A549 (cell line): ENCODE data around the gene ANP32E.

ENCODE experiments used
- CEBPB ChIP-seq, 2 experiments: fragments of >200 bp in 1 of 2; sonication (Bioruptor Twin) in 1 of 2; formaldehyde crosslinking in 1 of 2; IDR thresholded peaks; 2 replicates each; pipeline ENCODE4 v1.6.1; 2012 to 2016
- KDM1A ChIP-seq: fragments of 200-600 bp; sonication (generic); IDR thresholded peaks from 2 replicates; pipeline ENCODE4 v1.6.1; 2016; ENCODE audit warnings: low read depth, mild to moderate bottlenecking
- PHF8 ChIP-seq: fragments of 200-600 bp; sonication (generic); IDR thresholded peaks from 2 replicates; pipeline ENCODE4 v1.6.1; 2016; ENCODE audit warnings: low read depth, mild to moderate bottlenecking, antibody characterized with exemption, moderate library complexity, borderline replicate concordance
- POLR2A ChIP-seq: IDR thresholded peaks from 2 replicates; pipeline ENCODE4 v1.6.1; 2012; ENCODE audit warnings: mild to moderate bottlenecking, low read length
- RNF2 ChIP-seq: fragments of 200-600 bp; sonication (generic); IDR thresholded peaks from 2 replicates; pipeline ENCODE4 v1.6.1; 2016; ENCODE audit warnings: low read depth, mild to moderate bottlenecking, antibody characterized with exemption, moderate library complexity, borderline replicate concordance
- USF2 ChIP-seq: fragments of 450-650 bp; IDR thresholded peaks from 2 replicates; pipeline ENCODE4 v1.6.1; 2014; ENCODE audit warnings: antibody characterized with exemption
- TF ChIP-seq, protein P1 (sequence below): fragments of >200 bp; sonication (Bioruptor Twin); formaldehyde crosslinking; IDR thresholded peaks from 3 replicates; pipeline ENCODE4 v1.5.1; 2016
- TF ChIP-seq, protein P2 (sequence below): IDR thresholded peaks from 2 replicates; pipeline ENCODE4 v1.6.1; 2012
- TF ChIP-seq, protein P3 (sequence below): fragments of >200 bp; sonication (Bioruptor Twin); formaldehyde crosslinking; IDR thresholded peaks from 3 replicates; pipeline ENCODE4 v1.6.1; 2016
- TF ChIP-seq, protein P4 (sequence below): fragments of 200-600 bp; sonication (generic); IDR thresholded peaks from 2 replicates; pipeline ENCODE4 v1.6.1; 2016; ENCODE audit warnings: antibody characterized with exemption, mild to moderate bottlenecking, moderate library complexity

DNA sequence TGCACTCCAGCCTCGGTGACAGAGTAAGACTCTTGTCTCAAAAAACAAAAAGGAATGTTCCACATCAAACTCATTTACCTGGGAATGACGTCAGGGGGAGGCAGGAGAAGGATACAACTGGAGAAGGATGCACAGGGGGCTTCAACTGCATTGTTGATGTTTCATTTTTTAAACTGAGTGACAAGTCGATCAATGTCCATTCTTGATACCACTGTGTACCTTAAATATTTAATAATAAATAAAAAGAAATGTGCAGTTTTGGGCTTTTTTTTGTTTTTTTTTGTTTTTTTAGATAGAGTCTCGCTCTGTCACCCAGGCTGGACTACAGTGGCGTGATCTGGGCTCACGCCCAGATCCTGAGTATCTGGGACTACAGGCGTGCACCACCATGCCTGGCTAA lies 50.4 kb downstream of the ANP32E start:
- TF ChIP-seq, protein P1, sequence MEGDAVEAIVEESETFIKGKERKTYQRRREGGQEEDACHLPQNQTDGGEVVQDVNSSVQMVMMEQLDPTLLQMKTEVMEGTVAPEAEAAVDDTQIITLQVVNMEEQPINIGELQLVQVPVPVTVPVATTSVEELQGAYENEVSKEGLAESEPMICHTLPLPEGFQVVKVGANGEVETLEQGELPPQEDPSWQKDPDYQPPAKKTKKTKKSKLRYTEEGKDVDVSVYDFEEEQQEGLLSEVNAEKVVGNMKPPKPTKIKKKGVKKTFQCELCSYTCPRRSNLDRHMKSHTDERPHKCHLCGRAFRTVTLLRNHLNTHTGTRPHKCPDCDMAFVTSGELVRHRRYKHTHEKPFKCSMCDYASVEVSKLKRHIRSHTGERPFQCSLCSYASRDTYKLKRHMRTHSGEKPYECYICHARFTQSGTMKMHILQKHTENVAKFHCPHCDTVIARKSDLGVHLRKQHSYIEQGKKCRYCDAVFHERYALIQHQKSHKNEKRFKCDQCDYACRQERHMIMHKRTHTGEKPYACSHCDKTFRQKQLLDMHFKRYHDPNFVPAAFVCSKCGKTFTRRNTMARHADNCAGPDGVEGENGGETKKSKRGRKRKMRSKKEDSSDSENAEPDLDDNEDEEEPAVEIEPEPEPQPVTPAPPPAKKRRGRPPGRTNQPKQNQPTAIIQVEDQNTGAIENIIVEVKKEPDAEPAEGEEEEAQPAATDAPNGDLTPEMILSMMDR = no peak
- no peak for TF ChIP-seq POLR2A
- TF ChIP-seq KDM1A = no peak
- TF ChIP-seq, protein P2, sequence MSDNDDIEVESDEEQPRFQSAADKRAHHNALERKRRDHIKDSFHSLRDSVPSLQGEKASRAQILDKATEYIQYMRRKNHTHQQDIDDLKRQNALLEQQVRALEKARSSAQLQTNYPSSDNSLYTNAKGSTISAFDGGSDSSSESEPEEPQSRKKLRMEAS = no peak
- TF ChIP-seq CEBPB (IDR thresholded peaks at IDR 0.05) = no peak
- TF ChIP-seq RNF2 = no peak
- no peak for TF ChIP-seq USF2
- TF ChIP-seq, protein P3, sequence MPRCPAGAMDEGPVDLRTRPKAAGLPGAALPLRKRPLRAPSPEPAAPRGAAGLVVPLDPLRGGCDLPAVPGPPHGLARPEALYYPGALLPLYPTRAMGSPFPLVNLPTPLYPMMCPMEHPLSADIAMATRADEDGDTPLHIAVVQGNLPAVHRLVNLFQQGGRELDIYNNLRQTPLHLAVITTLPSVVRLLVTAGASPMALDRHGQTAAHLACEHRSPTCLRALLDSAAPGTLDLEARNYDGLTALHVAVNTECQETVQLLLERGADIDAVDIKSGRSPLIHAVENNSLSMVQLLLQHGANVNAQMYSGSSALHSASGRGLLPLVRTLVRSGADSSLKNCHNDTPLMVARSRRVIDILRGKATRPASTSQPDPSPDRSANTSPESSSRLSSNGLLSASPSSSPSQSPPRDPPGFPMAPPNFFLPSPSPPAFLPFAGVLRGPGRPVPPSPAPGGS = no peak
- TF ChIP-seq, protein P4, sequence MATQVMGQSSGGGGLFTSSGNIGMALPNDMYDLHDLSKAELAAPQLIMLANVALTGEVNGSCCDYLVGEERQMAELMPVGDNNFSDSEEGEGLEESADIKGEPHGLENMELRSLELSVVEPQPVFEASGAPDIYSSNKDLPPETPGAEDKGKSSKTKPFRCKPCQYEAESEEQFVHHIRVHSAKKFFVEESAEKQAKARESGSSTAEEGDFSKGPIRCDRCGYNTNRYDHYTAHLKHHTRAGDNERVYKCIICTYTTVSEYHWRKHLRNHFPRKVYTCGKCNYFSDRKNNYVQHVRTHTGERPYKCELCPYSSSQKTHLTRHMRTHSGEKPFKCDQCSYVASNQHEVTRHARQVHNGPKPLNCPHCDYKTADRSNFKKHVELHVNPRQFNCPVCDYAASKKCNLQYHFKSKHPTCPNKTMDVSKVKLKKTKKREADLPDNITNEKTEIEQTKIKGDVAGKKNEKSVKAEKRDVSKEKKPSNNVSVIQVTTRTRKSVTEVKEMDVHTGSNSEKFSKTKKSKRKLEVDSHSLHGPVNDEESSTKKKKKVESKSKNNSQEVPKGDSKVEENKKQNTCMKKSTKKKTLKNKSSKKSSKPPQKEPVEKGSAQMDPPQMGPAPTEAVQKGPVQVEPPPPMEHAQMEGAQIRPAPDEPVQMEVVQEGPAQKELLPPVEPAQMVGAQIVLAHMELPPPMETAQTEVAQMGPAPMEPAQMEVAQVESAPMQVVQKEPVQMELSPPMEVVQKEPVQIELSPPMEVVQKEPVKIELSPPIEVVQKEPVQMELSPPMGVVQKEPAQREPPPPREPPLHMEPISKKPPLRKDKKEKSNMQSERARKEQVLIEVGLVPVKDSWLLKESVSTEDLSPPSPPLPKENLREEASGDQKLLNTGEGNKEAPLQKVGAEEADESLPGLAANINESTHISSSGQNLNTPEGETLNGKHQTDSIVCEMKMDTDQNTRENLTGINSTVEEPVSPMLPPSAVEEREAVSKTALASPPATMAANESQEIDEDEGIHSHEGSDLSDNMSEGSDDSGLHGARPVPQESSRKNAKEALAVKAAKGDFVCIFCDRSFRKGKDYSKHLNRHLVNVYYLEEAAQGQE = no peak
- no peak for TF ChIP-seq PHF8
